NCI-H1417 treated with DMSO at 0.1 percent for 48 hours (cell line): ENCODE results near the gene CD247.

Experiments used
- DNase-seq: peaks from one replicate; lab custom pipeline; 2025; lab: John Stamatoyannopoulos, UW

The CD247 gene

DNA sequence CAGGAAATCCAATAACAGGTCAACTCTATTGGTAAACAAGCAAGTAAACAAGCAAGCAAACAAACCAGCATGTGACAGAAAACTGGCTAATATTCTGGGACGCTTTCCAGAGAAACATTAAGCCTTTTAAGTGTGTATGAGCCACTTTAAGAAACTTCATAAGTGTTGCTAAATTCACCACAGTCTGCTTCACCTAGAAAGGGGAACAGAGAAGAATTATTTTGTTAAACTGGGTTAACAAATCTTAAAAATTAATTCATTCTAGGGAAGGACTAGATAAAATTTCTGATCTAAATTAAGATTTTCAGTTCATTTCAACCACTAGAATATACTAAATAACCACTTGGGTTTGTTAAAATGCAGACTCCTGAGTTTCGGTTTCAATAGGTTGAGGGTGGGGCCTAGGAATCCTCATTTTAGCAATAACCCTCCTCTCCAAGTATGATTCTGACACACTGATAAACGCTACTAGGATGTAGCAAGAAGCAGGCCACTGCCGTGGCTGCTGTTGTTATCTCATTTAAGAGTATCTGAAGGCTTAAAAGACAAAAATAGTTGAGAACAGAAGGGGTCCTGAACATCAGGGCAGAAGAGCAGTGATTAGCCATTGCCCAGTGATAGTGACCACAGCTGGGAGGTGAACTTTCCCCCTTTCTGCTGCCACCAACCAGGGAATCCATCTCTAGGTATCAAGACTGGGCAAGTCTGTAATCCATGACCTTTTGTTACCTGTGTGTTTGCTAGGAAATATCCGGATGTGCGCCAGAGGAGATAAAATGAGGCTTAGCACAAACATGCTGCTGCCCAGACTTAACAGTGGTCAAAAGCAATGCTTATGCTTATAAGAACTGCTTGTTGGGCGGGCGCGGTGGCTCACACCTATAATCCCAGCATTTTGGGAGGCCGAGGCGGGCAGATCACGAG is 24.0 kb upstream of the CD247 start:
- no peak for DNase-seq

GRCh38 chr1:167541610-167542009 is 23.3 kb upstream of the CD247 start:
- no peak for DNase-seq

DNA sequence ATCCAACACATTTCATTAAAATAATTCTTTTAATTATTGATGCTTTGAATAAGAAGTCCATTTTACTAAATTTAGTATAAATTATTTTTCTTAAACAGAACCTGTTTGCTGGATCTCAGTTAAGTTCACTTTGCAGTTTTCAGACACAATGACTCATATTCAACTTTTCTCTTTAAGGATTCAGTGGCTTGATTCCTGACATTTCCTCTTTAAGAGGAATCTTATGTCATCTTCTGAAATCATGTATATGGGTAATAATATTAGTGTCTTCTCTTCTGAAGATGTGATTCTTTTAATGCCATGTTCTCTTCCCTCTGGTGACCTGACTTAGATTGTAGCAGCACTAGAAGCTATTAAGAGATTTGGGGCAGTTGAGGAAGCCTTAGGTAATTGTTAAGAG is 22.7 kb upstream of the CD247 start:
- no peak for DNase-seq

DNA sequence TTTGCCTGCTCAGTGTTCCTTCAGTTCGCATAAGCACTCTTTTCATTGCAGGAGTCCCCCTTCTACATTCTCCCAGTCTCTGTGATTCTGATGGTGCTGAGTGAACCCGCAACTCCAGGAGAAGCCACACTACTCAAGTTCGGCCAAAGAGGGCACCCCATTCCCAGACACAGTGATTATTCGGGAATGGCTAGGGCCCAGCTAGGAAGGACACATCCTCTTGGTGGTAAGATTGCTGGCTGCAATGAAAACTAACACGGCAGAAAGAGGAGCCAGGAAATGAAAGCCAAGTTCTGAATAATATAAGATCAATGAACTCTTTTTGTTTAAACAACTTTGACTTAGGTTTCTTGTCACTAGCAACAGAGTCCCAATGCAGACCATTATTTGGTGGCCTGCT is 20.3 kb upstream of the CD247 start:
- DNase-seq: no peak

DNA sequence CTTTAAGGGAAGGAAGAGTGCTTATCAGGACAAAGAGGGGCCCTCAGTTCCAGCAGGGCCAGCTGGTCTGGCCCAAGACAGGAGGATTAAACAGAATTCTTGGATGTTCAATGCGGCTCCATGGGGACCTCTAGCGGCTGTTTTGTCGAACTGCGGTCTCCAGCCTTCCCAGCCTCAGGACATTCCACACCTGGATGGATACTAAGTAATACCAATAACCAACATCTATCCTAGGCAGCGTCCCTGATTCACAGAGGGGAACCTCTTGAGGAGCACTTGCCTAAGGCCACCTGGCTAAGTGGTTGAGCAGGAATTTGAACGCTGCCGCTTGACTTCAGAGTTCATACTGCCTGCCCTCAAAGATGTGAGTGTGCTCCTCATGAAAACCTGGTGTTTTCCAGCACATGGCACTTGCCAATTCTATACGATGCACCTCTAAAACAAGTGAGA is 15.5 kb upstream of the CD247 start:
- DNase-seq: no peak

GRCh38 chr1:167532964-167533824 is 14.9 kb upstream of the CD247 start:
- DNase-seq: no peak

DNA sequence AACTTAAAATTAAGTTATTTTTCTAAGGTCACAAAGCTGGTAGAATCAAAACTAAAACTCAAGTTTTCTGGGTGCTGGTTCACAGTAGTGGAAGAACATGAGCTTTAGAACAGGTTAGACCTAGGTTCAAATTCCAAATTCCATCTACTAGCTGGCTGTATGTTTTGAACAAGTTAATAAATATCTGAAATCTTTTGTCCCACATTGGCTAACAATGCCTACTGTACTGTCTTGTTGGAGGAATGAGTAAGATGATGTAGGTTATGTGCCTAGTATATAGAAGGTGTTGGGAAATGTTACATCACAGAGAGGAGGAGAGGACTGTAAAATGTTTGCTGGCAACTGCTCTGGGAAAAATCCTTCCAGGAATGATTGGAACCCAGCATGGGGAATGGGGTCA is 14.0 kb upstream of the CD247 start:
- no peak for DNase-seq

- no peak for DNase-seq
Observed at GRCh38 chr1:167529829-167530474, 11.6 kb upstream of the CD247 start.

DNA sequence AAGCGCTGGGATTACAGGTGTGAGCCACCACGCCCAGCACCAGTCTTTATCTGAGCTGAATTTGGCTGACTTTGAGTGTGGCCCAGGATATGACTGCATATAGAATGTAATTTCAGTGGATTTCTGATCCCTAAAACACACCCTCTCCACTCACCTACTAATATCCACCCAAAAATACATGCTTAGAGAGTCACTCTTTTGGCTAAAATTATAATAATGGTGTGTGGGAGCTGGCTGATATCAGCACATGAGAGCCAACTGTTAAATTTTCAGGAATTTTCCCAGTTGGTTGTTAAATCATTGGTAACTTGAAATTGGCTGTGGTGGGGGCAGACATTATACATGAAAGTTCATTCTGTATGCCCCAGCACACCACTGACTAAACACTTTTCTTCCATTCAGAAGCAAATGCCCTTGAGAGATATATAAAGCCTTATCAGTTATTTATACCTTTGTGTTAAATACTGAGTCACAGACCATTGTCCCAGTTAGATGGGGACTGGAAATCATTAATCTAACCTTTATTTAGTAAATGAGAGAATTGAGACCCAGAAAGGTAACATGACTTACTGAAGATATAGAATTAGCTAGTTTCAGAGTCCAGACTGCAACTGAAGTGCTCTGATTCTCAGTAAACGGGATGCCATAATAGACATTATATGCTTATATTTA is 9.9 kb upstream of the CD247 start:
- DNase-seq: no peak

GRCh38 chr1:167526667-167527383 is 8.5 kb upstream of the CD247 start:
- no peak for DNase-seq

GRCh38 chr1:167524651-167525050 is 6.3 kb upstream of the CD247 start:
- no peak for DNase-seq

- no peak for DNase-seq
Observed at GRCh38 chr1:167522246-167522645, 3.9 kb upstream of the CD247 start.

- no peak for DNase-seq
Observed at GRCh38 chr1:167520711-167521206, 2.4 kb upstream of the CD247 start.

- no peak for DNase-seq
Observed at GRCh38 chr1:167517535-167518330, 596 bp downstream of the CD247 start.

- no peak for DNase-seq
Observed at GRCh38 chr1:167516404-167517388, 1.6 kb downstream of the CD247 start.

DNA sequence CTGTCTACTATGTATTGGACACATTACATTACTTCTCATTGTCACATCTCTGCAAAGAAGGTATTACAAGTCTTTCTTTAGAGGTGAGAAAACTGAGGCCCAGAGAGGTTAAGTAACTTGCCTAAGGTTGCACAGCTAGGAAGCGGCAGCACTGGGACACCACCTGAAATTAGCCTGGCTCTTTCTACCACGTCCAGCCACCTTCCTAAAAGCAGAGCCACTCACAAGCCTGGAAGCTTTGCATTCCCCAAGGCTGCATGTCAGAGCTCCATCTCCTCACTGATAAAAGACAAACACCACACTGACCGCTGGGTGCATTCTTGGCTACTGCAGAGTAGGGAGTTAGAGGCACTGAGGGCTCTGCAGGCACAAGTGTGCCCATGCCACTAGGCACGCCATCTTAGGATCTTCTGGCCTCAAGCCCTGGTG is 2.4 kb downstream of the CD247 start:
- DNase-seq: no peak

GRCh38 chr1:167515461-167515860 is 2.9 kb downstream of the CD247 start:
- DNase-seq: no peak

- DNase-seq: no peak
Observed at GRCh38 chr1:167514288-167514687, 4.0 kb downstream of the CD247 start.
